ENCODE results near the gene ZNF195. TPM values are rescaled to one million over a fixed set of nuclear protein-coding genes. Genes with fewer than 3 reads are reported as not detected.
A peak's percentile ranks its signal among the peaks of the same experiment; 100 is the strongest.
"Not testable (repeated sequence)": the region's sequence is repeated elsewhere in the genome, so short reads cannot be mapped to it uniquely, and the experiment has no call there.

ZNF195 gene
- total RNA-seq, 1 donor from 2014 or later: 71.7 TPM

DNA sequence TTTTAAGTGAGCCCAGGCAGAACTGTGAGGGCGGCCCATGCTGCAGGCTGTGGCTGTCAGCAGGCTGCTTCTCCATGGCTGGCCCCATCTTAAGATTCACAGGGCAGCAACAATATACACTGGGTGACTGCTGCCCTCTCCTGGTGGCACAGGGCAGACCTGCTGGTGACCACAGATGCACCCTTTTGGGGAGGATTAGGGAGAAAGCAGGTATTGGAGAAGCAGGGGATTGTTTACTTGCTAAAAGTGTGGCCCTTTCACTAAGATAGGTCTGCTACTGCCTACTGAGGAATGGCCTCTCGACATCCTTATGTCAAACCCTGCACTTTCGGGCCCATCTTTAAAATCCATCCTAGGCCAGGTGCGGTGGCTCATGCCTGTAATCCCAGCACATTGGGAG lies 38.1 kb upstream of the ZNF195 start:
- H3K9me3 Mint-ChIP-seq; H3K27me3 Mint-ChIP-seq (ENCODE audit: low read depth): not testable (repeated sequence)
- peak; percentile 52 for TF ChIP-seq CTCF (conservative IDR thresholded peaks at IDR 0.05)

GRCh38 chr11:3415301-3415700 lies 36.4 kb upstream of the ZNF195 start:
- not testable (repeated sequence) for H3K4me3 Mint-ChIP-seq; H3K9me3 Mint-ChIP-seq; DNase-seq (ENCODE audit: low read depth, low spot score); H3K36me3 Mint-ChIP-seq (ENCODE audit: low read depth); H3K27me3 Mint-ChIP-seq (ENCODE audit: low read depth); H3K27ac Mint-ChIP-seq (ENCODE audit: unreplicated experiment); H3K4me1 Mint-ChIP-seq

More for the DNA sequence above, 38.1 kb upstream of the ZNF195 start:
- not testable (repeated sequence) for H3K27ac Mint-ChIP-seq (ENCODE audit: unreplicated experiment); H3K36me3 Mint-ChIP-seq (ENCODE audit: low read depth)
- Mint-ChIP-seq H3K4me3 (peak overlapping the region; percentile 80), H3K4me1 (peaks cover 10% of the 10 kb centered on the region)
- DNase-seq (ENCODE audit: low read depth, low spot score): peak; percentile 71

DNA sequence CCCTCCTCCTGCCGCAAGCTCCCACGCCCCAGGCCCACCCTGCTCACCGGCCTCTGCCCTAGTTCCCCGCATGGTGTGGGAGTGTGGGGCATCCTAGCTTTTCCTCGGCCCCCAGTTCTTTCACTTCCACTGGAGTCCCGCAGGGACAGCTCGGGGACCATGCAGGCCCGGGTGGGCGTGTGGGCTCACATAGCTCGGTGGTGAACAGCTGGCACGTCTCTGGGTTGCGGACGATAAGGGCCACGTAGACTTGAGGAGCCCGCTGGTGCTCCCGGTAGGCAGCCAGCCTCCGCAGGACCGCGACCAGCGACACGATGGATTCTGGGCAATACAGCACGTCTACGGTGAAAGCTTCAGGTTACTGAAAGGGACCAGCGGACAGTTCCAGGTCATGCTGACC lies 34.7 kb upstream of the ZNF195 start:
- H3K36me3 Mint-ChIP-seq (ENCODE audit: low read depth); DNase-seq (ENCODE audit: low read depth, low spot score); H3K9me3 Mint-ChIP-seq; H3K4me1 Mint-ChIP-seq; H3K27me3 Mint-ChIP-seq (ENCODE audit: low read depth); H3K4me3 Mint-ChIP-seq; H3K27ac Mint-ChIP-seq (ENCODE audit: unreplicated experiment): not testable (repeated sequence)

DNA sequence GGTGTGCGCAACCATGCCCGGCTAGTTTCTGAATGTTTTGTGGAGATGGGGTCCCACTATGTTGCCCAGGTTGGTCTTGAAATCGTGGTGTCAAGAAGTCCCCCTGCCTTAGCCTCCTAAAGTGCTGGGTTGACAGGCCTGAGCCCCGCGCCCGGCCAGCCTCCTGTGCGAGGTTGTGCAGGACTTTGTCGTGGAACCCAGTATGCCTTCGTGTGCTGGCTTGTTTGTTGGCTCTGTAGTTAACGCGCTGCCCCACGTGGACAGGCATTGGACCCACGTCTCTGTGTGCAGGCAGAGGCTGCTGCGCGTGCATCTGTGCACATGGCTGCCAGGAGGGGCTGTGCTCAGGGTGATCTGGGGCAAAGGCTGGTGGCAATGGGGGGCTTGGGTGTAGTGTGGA lies 33.9 kb upstream of the ZNF195 start:
- Mint-ChIP-seq H3K9me3 (no peaks in the 10 kb centered on the region), H3K27me3 (ENCODE audit: low read depth) (no peaks in the 10 kb centered on the region), H3K36me3 (ENCODE audit: low read depth) (no peaks in the 10 kb centered on the region), H3K27ac (ENCODE audit: unreplicated experiment) (no peak overlapping the region), H3K4me1 (peaks cover 9% of the 10 kb centered on the region), H3K4me3 (no peak overlapping the region)
- no peak for DNase-seq (ENCODE audit: low read depth, low spot score)
- no peak for TF ChIP-seq CTCF (conservative IDR thresholded peaks at IDR 0.05)

- H3K9me3 Mint-ChIP-seq; H3K4me1 Mint-ChIP-seq; H3K4me3 Mint-ChIP-seq; H3K36me3 Mint-ChIP-seq (ENCODE audit: low read depth); H3K27me3 Mint-ChIP-seq (ENCODE audit: low read depth); H3K27ac Mint-ChIP-seq (ENCODE audit: unreplicated experiment): not testable (repeated sequence)
- peak; percentile 83 for DNase-seq (ENCODE audit: low read depth, low spot score)
- TF ChIP-seq CTCF (conservative IDR thresholded peaks at IDR 0.05): peak; percentile 77
Measured at GRCh38 chr11:3408722-3409121, 29.8 kb upstream of the ZNF195 start.

GRCh38 chr11:3408058-3408605 lies 29.2 kb upstream of the ZNF195 start:
- not testable (repeated sequence) for H3K9me3 Mint-ChIP-seq; H3K4me1 Mint-ChIP-seq; H3K4me3 Mint-ChIP-seq; H3K27ac Mint-ChIP-seq (ENCODE audit: unreplicated experiment); DNase-seq (ENCODE audit: low read depth, low spot score); H3K27me3 Mint-ChIP-seq (ENCODE audit: low read depth); H3K36me3 Mint-ChIP-seq (ENCODE audit: low read depth)

- not testable (repeated sequence) for H3K27me3 Mint-ChIP-seq (ENCODE audit: low read depth); DNase-seq (ENCODE audit: low read depth, low spot score); H3K4me3 Mint-ChIP-seq; H3K36me3 Mint-ChIP-seq (ENCODE audit: low read depth); H3K9me3 Mint-ChIP-seq; H3K4me1 Mint-ChIP-seq; H3K27ac Mint-ChIP-seq (ENCODE audit: unreplicated experiment)
Measured at GRCh38 chr11:3406937-3407336, 28.0 kb upstream of the ZNF195 start.

- not testable (repeated sequence) for H3K4me1 Mint-ChIP-seq; H3K27me3 Mint-ChIP-seq (ENCODE audit: low read depth); DNase-seq (ENCODE audit: low read depth, low spot score); H3K9me3 Mint-ChIP-seq; H3K36me3 Mint-ChIP-seq (ENCODE audit: low read depth); H3K27ac Mint-ChIP-seq (ENCODE audit: unreplicated experiment); H3K4me3 Mint-ChIP-seq
Measured at GRCh38 chr11:3406223-3406875, 27.4 kb upstream of the ZNF195 start.

GRCh38 chr11:3404076-3404925 lies 25.4 kb upstream of the ZNF195 start:
- DNase-seq (ENCODE audit: low read depth, low spot score); H3K4me3 Mint-ChIP-seq; H3K9me3 Mint-ChIP-seq; H3K4me1 Mint-ChIP-seq; H3K27ac Mint-ChIP-seq (ENCODE audit: unreplicated experiment); H3K27me3 Mint-ChIP-seq (ENCODE audit: low read depth); H3K36me3 Mint-ChIP-seq (ENCODE audit: low read depth): not testable (repeated sequence)

DNA sequence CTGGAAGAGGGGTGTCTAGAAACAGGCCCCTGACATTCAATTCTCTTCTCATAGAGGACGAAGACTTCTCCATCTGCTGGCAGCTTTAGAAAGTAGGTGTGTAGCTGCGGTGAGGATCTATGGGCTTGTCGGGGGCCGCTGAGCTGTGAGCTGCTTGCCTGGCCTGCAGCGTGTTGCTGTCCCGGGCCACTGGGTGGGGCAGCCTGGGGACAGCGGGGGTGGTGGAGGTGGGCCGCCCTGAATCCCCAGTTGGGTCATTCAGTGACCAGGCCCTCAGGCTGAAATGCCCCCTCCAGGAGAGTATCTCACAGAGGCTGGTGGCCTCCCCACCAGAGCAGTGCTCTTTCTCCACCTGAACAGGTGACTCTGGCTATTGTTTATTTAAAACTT lies 23.9 kb upstream of the ZNF195 start:
- H3K4me3 Mint-ChIP-seq; H3K36me3 Mint-ChIP-seq (ENCODE audit: low read depth); H3K27me3 Mint-ChIP-seq (ENCODE audit: low read depth); H3K9me3 Mint-ChIP-seq; H3K27ac Mint-ChIP-seq (ENCODE audit: unreplicated experiment); H3K4me1 Mint-ChIP-seq; DNase-seq (ENCODE audit: low read depth, low spot score): not testable (repeated sequence)
